Smooth muscle cell (in vitro differentiated cells): ENCODE results near the gene LDLRAD4. TPM values are rescaled to one million over a fixed set of nuclear protein-coding genes. Genes with fewer than 3 reads are reported as not detected.

ENCODE experiments used
- DNase-seq: peaks from one replicate; lab custom pipeline; 2025; ENCODE audit not compliant: unreplicated experiment; lab: John Stamatoyannopoulos, UW
- H2AFZ ChIP-seq: fragments of 200-600 bp; sonication (generic); 2 replicates; pipeline ENCODE4 v1.6.0; 2016; ENCODE audit warnings: antibody characterized with exemption, low read depth, mild to moderate bottlenecking
- H3F3A ChIP-seq: fragments of 200-600 bp; sonication (generic); 2 replicates; pipeline ENCODE4 v1.6.0; 2017; ENCODE audit warnings: antibody characterized with exemption, low read depth
- H3K27ac ChIP-seq: fragments of 200-600 bp; sonication (generic); 2 replicates; pipeline ENCODE4 v1.5.1; 2016; ENCODE audit warnings: low read depth, mild to moderate bottlenecking
- H3K27me3 ChIP-seq: fragments of 200-600 bp; sonication (generic); 2 replicates; pipeline ENCODE4 v1.6.1; 2016; ENCODE audit warnings: low read depth, mild to moderate bottlenecking
- H3K36me3 ChIP-seq: fragments of 200-600 bp; sonication (generic); 2 replicates; pipeline ENCODE4 v1.5.1; 2016; ENCODE audit warnings: low read depth
- H3K4me1 ChIP-seq: fragments of 200-600 bp; sonication (generic); 2 replicates; pipeline ENCODE4 v1.5.1; 2016; ENCODE audit warnings: low read depth
- H3K4me2 ChIP-seq: fragments of 200-600 bp; sonication (generic); 2 replicates; pipeline ENCODE4 v1.6.0; 2016; ENCODE audit warnings: mild to moderate bottlenecking
- H3K4me3 ChIP-seq: fragments of 200-600 bp; sonication (generic); 2 replicates; pipeline ENCODE4 v1.5.1; 2016; ENCODE audit warnings: mild to moderate bottlenecking
- H3K79me2 ChIP-seq: fragments of 200-600 bp; sonication (generic); 2 replicates; pipeline ENCODE4 v1.6.0; 2016; ENCODE audit warnings: low read depth, mild to moderate bottlenecking
- H3K9ac ChIP-seq: fragments of 200-600 bp; sonication (generic); 2 replicates; pipeline ENCODE4 v1.6.0; 2016; ENCODE audit warnings: low read depth
- H3K9me3 ChIP-seq: fragments of 200-600 bp; sonication (generic); replicated peaks from 2 replicates; pipeline ENCODE4 v1.5.1; 2016; ENCODE audit warnings: low read depth
- H4K20me1 ChIP-seq: fragments of 200-600 bp; sonication (generic); 2 replicates; pipeline ENCODE4 v1.6.0; 2016; ENCODE audit warnings: low read depth
- WGBS: methylation state at CpG from one replicate; pipeline ENCODE4 v1.1.7; 2016; ENCODE audit warnings: low lambda C conversion rate; 5-methylcytosine and 5-hydroxymethylcytosine counted together
- polyA plus RNA-seq: library from polyadenylated mRNA; unstranded; fragments of >200 nt; fragmentation: Nextera tagmentation; extraction: Ambion mirVana; gene quantifications from 2 replicates; pipeline ENCODE4 v1.2.1, GENCODE V29; 2016
- total RNA-seq: library from RNA; depleted of rRNA; stranded (reverse); fragments of >200 nt; gene quantifications from 2 replicates; pipeline ENCODE4 v1.2.3, GENCODE V29; 2014
- TF ChIP-seq, protein P1 (sequence below): fragments of 200-600 bp; sonication (generic); IDR thresholded peaks from 2 replicates; pipeline ENCODE4 v1.5.1; 2017; ENCODE audit warnings: borderline replicate concordance, mild to moderate bottlenecking, antibody characterized with exemption; ENCODE audit not compliant: insufficient read depth, poor library complexity, severe bottlenecking

The LDLRAD4 gene
- total and polyA plus RNA-seq, 2 experiments from 2014 or later, result 36.2 to 48.3 TPM

GRCh38 chr18:13335903-13336302 is 117.3 kb downstream of the LDLRAD4 start:
- no peaks in the 10 kb centered on the region for H3K27me3 ChIP-seq
- peak overlapping the region; percentile 79 for H3K4me2 ChIP-seq
- no peak overlapping the region for H2AFZ ChIP-seq
- 46% methylated on average over 6 of the region's 6 CpGs for WGBS
- H3K79me2 ChIP-seq, result peaks cover 71% of the 10 kb centered on the region
- H4K20me1 ChIP-seq, result peaks cover 5% of the 10 kb centered on the region
- peaks cover 8% of the 10 kb centered on the region for H3F3A ChIP-seq
- peak overlapping the region; percentile 94 for H3K27ac ChIP-seq
- TF ChIP-seq, protein P1, sequence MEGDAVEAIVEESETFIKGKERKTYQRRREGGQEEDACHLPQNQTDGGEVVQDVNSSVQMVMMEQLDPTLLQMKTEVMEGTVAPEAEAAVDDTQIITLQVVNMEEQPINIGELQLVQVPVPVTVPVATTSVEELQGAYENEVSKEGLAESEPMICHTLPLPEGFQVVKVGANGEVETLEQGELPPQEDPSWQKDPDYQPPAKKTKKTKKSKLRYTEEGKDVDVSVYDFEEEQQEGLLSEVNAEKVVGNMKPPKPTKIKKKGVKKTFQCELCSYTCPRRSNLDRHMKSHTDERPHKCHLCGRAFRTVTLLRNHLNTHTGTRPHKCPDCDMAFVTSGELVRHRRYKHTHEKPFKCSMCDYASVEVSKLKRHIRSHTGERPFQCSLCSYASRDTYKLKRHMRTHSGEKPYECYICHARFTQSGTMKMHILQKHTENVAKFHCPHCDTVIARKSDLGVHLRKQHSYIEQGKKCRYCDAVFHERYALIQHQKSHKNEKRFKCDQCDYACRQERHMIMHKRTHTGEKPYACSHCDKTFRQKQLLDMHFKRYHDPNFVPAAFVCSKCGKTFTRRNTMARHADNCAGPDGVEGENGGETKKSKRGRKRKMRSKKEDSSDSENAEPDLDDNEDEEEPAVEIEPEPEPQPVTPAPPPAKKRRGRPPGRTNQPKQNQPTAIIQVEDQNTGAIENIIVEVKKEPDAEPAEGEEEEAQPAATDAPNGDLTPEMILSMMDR, result no peak
- H3K4me3 ChIP-seq, result no peak overlapping the region
- no peaks in the 10 kb centered on the region for H3K9me3 ChIP-seq
- H3K36me3 ChIP-seq, result peaks cover 8% of the 10 kb centered on the region
- DNase-seq, result no peak
- peak overlapping the region; percentile 58 for H3K9ac ChIP-seq
- peaks cover 15% of the 10 kb centered on the region for H3K4me1 ChIP-seq

- peaks cover 5% of the 10 kb centered on the region for H4K20me1 ChIP-seq
- peaks cover 17% of the 10 kb centered on the region for H3K36me3 ChIP-seq
- TF ChIP-seq, protein P1, result no peak
- no peak overlapping the region for H2AFZ ChIP-seq
- no peaks in the 10 kb centered on the region for H3K27me3 ChIP-seq
- peaks cover 71% of the 10 kb centered on the region for H3K79me2 ChIP-seq
- 32% methylated on average over 4 of the region's 4 CpGs for WGBS
- H3K4me3 ChIP-seq, result no peak overlapping the region
- peak overlapping the region; percentile 79 for H3K4me2 ChIP-seq
- peaks cover 8% of the 10 kb centered on the region for H3F3A ChIP-seq
- H3K4me1 ChIP-seq, result peaks cover 15% of the 10 kb centered on the region
- DNase-seq, result no peak
- H3K9me3 ChIP-seq, result no peaks in the 10 kb centered on the region
- no peak overlapping the region for H3K9ac ChIP-seq
- H3K27ac ChIP-seq, result peak overlapping the region; percentile 94
Observed at GRCh38 chr18:13336841-13337240, 118.3 kb downstream of the LDLRAD4 start.

- TF ChIP-seq, protein P1, result no peak
- peaks cover 71% of the 10 kb centered on the region for H3K79me2 ChIP-seq
- H3K4me3 ChIP-seq, result no peak overlapping the region
- peak overlapping the region; percentile 94 for H3K27ac ChIP-seq
- no peaks in the 10 kb centered on the region for H3K9me3 ChIP-seq
- peaks cover 5% of the 10 kb centered on the region for H4K20me1 ChIP-seq
- peak overlapping the region; percentile 54 for H3K4me2 ChIP-seq
- peaks cover 8% of the 10 kb centered on the region for H3F3A ChIP-seq
- H2AFZ ChIP-seq, result no peak overlapping the region
- DNase-seq, result no peak
- WGBS, result 91% methylated on average over 6 of the region's 6 CpGs
- H3K9ac ChIP-seq, result no peak overlapping the region
- H3K4me1 ChIP-seq, result peaks cover 15% of the 10 kb centered on the region
- H3K36me3 ChIP-seq, result peaks cover 17% of the 10 kb centered on the region
- H3K27me3 ChIP-seq, result no peaks in the 10 kb centered on the region
Observed at GRCh38 chr18:13337369-13337768, 118.8 kb downstream of the LDLRAD4 start.

DNA sequence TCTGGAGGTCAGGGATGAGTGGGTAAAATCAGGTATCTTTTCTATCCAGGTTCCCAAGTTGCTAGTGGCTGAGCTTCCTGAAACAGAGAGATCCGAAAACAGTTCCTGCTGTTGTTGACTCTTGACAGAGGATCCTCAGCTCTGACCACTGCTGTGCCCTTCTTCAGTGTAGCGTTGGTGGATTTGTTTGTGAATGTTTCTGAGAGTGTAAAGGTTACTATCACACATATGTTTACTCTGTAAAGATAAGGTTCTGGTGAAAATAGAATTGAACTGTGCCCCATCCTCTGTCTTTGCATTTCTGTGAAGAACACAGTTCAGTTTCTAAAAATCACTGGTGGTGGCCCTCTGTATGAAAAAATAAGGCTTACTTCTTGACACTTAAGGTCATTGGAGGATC is 119.8 kb downstream of the LDLRAD4 start:
- H3K36me3 ChIP-seq, result peaks cover 15% of the 10 kb centered on the region
- H3K27me3 ChIP-seq, result no peaks in the 10 kb centered on the region
- no peak overlapping the region for H2AFZ ChIP-seq
- TF ChIP-seq, protein P1, result no peak
- peaks cover 15% of the 10 kb centered on the region for H3K4me1 ChIP-seq
- no peak overlapping the region for H3K9ac ChIP-seq
- H4K20me1 ChIP-seq, result peaks cover 5% of the 10 kb centered on the region
- H3K9me3 ChIP-seq, result no peaks in the 10 kb centered on the region
- peak overlapping the region; percentile 66 for H3K4me2 ChIP-seq
- peaks cover 68% of the 10 kb centered on the region for H3K79me2 ChIP-seq
- no peak for DNase-seq
- H3F3A ChIP-seq, result peaks cover 8% of the 10 kb centered on the region
- peak overlapping the region; percentile 94 for H3K27ac ChIP-seq
- WGBS, result 25% methylated on average over 2 of the region's 2 CpGs
- H3K4me3 ChIP-seq, result no peak overlapping the region
